SH-SY5Y (cell line): ENCODE results near the gene KCNJ6.

Experiments used
- GATA2 ChIP-seq: IDR thresholded peaks from 2 replicates; pipeline ENCODE4 v1.6.1; 2011; ENCODE audit warnings: mild to moderate bottlenecking, low read depth, low read length
- GATA3 ChIP-seq: IDR thresholded peaks from 2 replicates; pipeline ENCODE4 v1.6.1; 2011; ENCODE audit warnings: low read depth, mild to moderate bottlenecking, low read length, moderate library complexity

KCNJ6 gene

DNA sequence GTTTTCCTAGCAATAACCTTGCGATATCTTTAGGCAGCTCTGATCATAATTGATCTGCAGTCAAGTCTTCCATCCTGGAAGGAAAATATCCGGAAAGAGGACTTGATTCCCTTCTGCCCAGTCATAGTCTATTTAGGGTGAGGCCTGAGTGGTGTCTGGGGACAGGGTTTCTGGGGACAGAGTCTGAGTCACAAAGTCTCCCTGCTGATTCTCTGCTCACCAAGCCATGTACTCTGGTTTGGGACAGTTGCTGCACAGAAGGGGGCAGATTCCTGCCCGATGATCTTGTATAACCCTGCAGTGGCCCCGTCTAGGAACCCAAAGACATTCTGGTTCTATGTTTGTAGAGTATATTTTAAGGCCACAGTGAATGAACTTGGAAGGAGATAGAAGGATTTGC, 178.8 kb downstream of the KCNJ6 start:
- TF ChIP-seq GATA2 = no peak
- TF ChIP-seq GATA3 = no peak

- TF ChIP-seq GATA3 = no peak
- TF ChIP-seq GATA2 = no peak
Observed at GRCh38 chr21:37734846-37735245, 181.4 kb downstream of the KCNJ6 start.

- TF ChIP-seq GATA2 = no peak
- no peak for TF ChIP-seq GATA3
Observed at GRCh38 chr21:37732927-37733326, 183.3 kb downstream of the KCNJ6 start.

- TF ChIP-seq GATA2 = no peak
- TF ChIP-seq GATA3 = no peak
Observed at GRCh38 chr21:37724201-37724600, 192.1 kb downstream of the KCNJ6 start.

- TF ChIP-seq GATA3 = no peak
- TF ChIP-seq GATA2 = no peak
Observed at GRCh38 chr21:37717534-37717933, 198.7 kb downstream of the KCNJ6 start.

GRCh38 chr21:37711836-37712568, 204.3 kb downstream of the KCNJ6 start:
- TF ChIP-seq GATA3 = no peak
- TF ChIP-seq GATA2 = no peak

- peak; percentile 52; the same call in 1 of the 2 replicates for TF ChIP-seq GATA2
- TF ChIP-seq GATA3 = no peak
Observed at GRCh38 chr21:37711286-37711829, 204.9 kb downstream of the KCNJ6 start.

- peak; percentile 48; the same call in 1 of the 2 replicates for TF ChIP-seq GATA2
- TF ChIP-seq GATA3 = no peak
Observed at GRCh38 chr21:37710546-37711285, 205.5 kb downstream of the KCNJ6 start.

GRCh38 chr21:37704751-37705150, 211.5 kb downstream of the KCNJ6 start:
- TF ChIP-seq GATA3 (no peak), GATA2 (no peak)

GRCh38 chr21:37702241-37702640, 214.0 kb downstream of the KCNJ6 start:
- TF ChIP-seq GATA3 (no peak), GATA2 (no peak)

- TF ChIP-seq GATA3 (no peak), GATA2 (no peak)
Observed at GRCh38 chr21:37700641-37701202, 215.5 kb downstream of the KCNJ6 start.

DNA sequence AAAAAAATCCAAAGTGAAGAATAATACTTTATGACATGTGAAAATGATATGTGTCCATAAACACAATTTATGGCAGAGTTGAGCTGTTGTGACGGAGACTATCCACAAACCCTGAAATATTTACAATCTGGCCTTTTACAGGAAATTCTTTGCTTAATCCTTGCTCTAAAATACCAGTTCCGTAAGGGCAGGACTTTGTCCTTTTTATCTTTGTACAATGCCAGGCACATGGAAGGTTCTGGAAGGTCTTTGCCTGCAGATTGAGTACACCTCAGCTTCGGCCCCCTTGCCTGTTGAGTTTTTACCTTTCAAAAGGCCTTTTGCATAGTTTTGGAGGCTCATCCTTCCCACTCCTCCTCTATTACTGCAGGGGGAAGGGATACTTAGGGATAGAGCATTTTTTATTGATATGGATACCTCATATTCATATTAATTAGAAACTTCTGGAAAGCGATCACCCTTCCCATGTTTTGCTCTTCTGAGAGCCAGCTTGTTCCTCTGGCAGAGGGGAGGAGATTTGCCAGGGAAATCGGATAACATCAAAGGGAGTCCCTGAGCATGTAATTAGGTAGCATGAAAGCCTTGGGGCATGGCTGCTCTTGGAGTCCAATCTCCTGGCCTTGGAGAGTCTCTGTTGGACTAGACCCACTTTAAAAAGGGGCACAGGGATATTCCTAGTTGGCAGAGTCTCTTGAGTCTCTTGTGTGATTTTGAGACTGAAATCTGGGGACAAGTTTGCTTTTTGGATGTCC, 217.1 kb downstream of the KCNJ6 start:
- TF ChIP-seq GATA3 = no peak
- 0 out of 2 replicates have a peak, but pooled peaks have one; percentile 23 for TF ChIP-seq GATA2

DNA sequence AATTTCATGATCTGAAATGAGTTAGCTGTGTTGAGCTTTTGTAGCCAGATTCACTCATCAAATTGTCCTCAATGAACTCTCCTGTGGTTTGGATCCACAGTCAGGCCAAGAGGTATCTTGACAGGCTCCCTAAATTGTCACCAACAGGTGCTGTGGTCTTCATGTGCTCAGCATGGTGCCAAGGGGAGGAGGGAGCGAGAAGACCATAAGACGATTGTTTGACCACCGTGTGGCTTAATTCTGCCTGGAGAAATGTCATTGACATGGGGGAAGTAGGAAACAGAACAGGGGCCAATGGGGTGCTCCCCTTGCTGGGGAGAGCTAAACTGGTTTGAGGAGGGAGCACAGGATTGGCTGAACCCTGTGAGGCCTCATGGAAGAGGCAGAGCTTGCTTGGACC, 219.3 kb downstream of the KCNJ6 start:
- TF ChIP-seq GATA3 (no peak), GATA2 (no peak)

GRCh38 chr21:37695111-37695510, 221.1 kb downstream of the KCNJ6 start:
- TF ChIP-seq GATA2 (no peak), GATA3 (no peak)
